GM23248 (cell line): ENCODE results near the gene LPCAT4.

Experiments used
- EZH2 ChIP-seq: fragments of 200-600 bp; sonication (generic); IDR thresholded peaks from 2 replicates; pipeline ENCODE4 v1.6.1; 2018; ENCODE audit warnings: antibody characterized with exemption, mild to moderate bottlenecking; ENCODE audit not compliant: insufficient read depth, poor library complexity, severe bottlenecking
- EZH2phosphoT487 ChIP-seq: fragments of 200-600 bp; sonication (generic); IDR thresholded peaks from 2 replicates; pipeline ENCODE4 v1.6.1; 2018; ENCODE audit warnings: antibody characterized with exemption, moderate library complexity, mild to moderate bottlenecking, low read depth; ENCODE audit not compliant: insufficient read depth

DNA sequence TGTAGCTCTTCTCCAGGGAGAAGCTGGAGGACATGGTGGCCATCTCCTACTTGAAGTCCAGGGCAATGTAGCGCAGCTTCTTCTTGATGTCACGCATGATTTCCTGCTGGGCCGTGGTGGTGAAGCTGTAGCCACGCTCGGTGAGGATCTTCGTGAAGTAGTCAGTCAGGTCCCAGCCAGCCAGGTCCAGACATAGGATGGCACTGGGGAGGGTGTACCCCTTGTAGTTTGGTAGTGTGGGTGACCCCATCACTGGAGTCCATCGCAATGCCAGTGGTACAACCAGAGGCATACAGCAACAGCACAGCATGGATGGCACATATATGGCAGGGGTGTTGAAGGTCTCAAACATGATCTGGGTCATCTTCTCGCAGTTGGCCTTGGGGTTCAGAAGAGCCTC, 7.0 kb upstream of the LPCAT4 start:
- no peak for TF ChIP-seq EZH2
- no peak for TF ChIP-seq EZH2phosphoT487
